CD14-positive monocyte (primary cell): ENCODE measurements around the gene DEPDC5. TPM values are rescaled to one million over a fixed set of nuclear protein-coding genes. Genes with fewer than 3 reads are reported as not detected.

Source experiments
- DNase-seq, 3 donors: peaks; one replicate each; pipeline ENCODE4 v3.0.0-alpha.2; 2011 to 2022
- H2AFZ ChIP-seq: 2 replicates; pipeline ENCODE4 v1.6.0; 2012; ENCODE audit warnings: mild to moderate bottlenecking, low read depth, low read length, inconsistent platforms; ENCODE audit not compliant: insufficient read depth, poor library complexity, severe bottlenecking
- H3K27ac ChIP-seq, 2 donors: 1 replicate in 1 of 2; 2 replicates in 1 of 2; pipeline ENCODE4 v1.5.1; 2012 to 2013; ENCODE audit warnings: low read length in 2 of 2, control low read depth in 1 of 2, inconsistent platforms in 1 of 2, low read depth in 1 of 2, mild to moderate bottlenecking in 1 of 2
- H3K27me3 ChIP-seq, 2 donors: one replicate each; pipeline versions ENCODE4 v1.6.0 to v1.6.1; 2011 to 2013; ENCODE audit warnings: low read length in 2 of 2; ENCODE audit not compliant: control insufficient read depth in 2 of 2, insufficient read depth in 2 of 2
- H3K36me3 ChIP-seq, 2 donors: replicated peaks in 1 of 2; 1 replicate in 1 of 2; 2 replicates in 1 of 2; pipeline versions ENCODE4 v1.5.1 to v1.6.1; 2012 to 2013; ENCODE audit warnings: low read length in 2 of 2, control low read depth in 1 of 2, inconsistent platforms in 1 of 2, mild to moderate bottlenecking in 1 of 2; ENCODE audit not compliant: insufficient read depth in 2 of 2, control insufficient read depth in 1 of 2
- H3K4me1 ChIP-seq, 2 donors: 1 replicate in 1 of 2; 2 replicates in 1 of 2; pipeline versions ENCODE4 v1.5.1 to v1.6.1; 2012 to 2013; ENCODE audit warnings: low read length in 2 of 2, control low read depth in 1 of 2, inconsistent platforms in 1 of 2, mild to moderate bottlenecking in 1 of 2, moderate library complexity in 1 of 2; ENCODE audit not compliant: insufficient read depth in 2 of 2, control insufficient read depth in 1 of 2
- H3K4me2 ChIP-seq: replicated peaks from 2 replicates; pipeline ENCODE3; 2012; ENCODE audit warnings: low read length, moderate library complexity, mild to moderate bottlenecking; ENCODE audit not compliant: poor library complexity, severe bottlenecking; ENCODE audit errors: extremely low read depth
- H3K4me3 ChIP-seq, 3 experiments: fragments of 200-600 bp in 1 of 3; sonication (generic) in 1 of 3; replicated peaks in 1 of 3; 1 replicate in 2 of 3; 2 replicates in 1 of 3; pipeline ENCODE4 v1.5.1; 2011 to 2013; ENCODE audit warnings: low read length in 3 of 3, mild to moderate bottlenecking in 3 of 3, control low read depth in 2 of 3, low read depth in 2 of 3, inconsistent platforms in 1 of 3, moderate library complexity in 1 of 3
- H3K79me2 ChIP-seq: 2 replicates; pipeline ENCODE4 v1.6.0; 2012; ENCODE audit warnings: mild to moderate bottlenecking, control low read depth, inconsistent platforms, low read length, moderate library complexity; ENCODE audit not compliant: insufficient read depth
- H3K9ac ChIP-seq: 2 replicates; pipeline ENCODE4 v1.6.0; 2017; ENCODE audit warnings: low read length, mild to moderate bottlenecking; ENCODE audit not compliant: insufficient read depth, poor library complexity, severe bottlenecking
- H3K9me3 ChIP-seq, 2 donors: replicated peaks in 1 of 2; 1 replicate in 1 of 2; 2 replicates in 1 of 2; pipeline versions ENCODE4 v1.5.1 to v1.6.1; 2012 to 2013; ENCODE audit warnings: low read length in 2 of 2, control low read depth in 1 of 2; ENCODE audit not compliant: control insufficient read depth in 1 of 2, insufficient read depth in 1 of 2
- H4K20me1 ChIP-seq: 2 replicates; pipeline ENCODE4 v1.6.0; 2012; ENCODE audit warnings: mild to moderate bottlenecking, low read length, control low read depth, moderate library complexity; ENCODE audit not compliant: insufficient read depth
- H3K27ac Mint-ChIP-seq, 7 donors: one replicate each; pipeline ENCODE4 v1.8.0; 2020; ENCODE audit warnings: mild to moderate bottlenecking in 7 of 7, mixed read lengths in 7 of 7, moderate library complexity in 6 of 7, inconsistent platforms in 2 of 7
- H3K27me3 Mint-ChIP-seq, 3 donors: one replicate each; pipeline ENCODE4 v1.8.0; 2021 to 2022; ENCODE audit warnings: low read depth in 3 of 3, mild to moderate bottlenecking in 3 of 3, mixed read lengths in 3 of 3, moderate library complexity in 3 of 3, inconsistent platforms in 1 of 3
- H3K36me3 Mint-ChIP-seq, 2 donors: one replicate each; pipeline ENCODE4 v1.8.0; 2020; ENCODE audit warnings: mixed read lengths in 2 of 2, inconsistent platforms in 1 of 2, mild to moderate bottlenecking in 1 of 2
- H3K4me1 Mint-ChIP-seq: one replicate; pipeline ENCODE4 v1.8.0; 2020; ENCODE audit warnings: mild to moderate bottlenecking, mixed read lengths
- H3K4me3 Mint-ChIP-seq, 2 donors: one replicate each; pipeline ENCODE4 v1.8.0; 2020; ENCODE audit warnings: mild to moderate bottlenecking in 2 of 2, mixed read lengths in 2 of 2, moderate library complexity in 1 of 2
- H3K9me3 Mint-ChIP-seq, 7 donors: one replicate each; pipeline ENCODE4 v1.8.0; 2020 to 2022; ENCODE audit warnings: mixed read lengths in 7 of 7, mild to moderate bottlenecking in 6 of 7, moderate library complexity in 6 of 7, inconsistent platforms in 2 of 7
- CTCF ChIP-seq: fragments of 200-600 bp; IDR thresholded peaks from one replicate; pipeline ENCODE4 v1.8.0; 2022; ENCODE audit warnings: antibody characterized with exemption, mild to moderate bottlenecking
- WGBS: methylation state at CpG from one replicate; pipeline ENCODE4 v1.1.5; 2013; ENCODE audit warnings: missing lambda C conversion rate; ENCODE audit not compliant: insufficient coverage; 5-methylcytosine and 5-hydroxymethylcytosine counted together
- intact Hi-C, 2 donors: fragments of 100-400 bp; cut with micrococcal nuclease; formaldehyde crosslinking; loops; one replicate each; pipeline versions ENCODE4 v1.15.0 to v1.15.1; 2023
- polyA plus RNA-seq, 3 donors: library from polyadenylated mRNA; depleted of rRNA in 1 of 3; unstranded in 2 of 3; stranded (reverse) in 1 of 3; fragments of 300-500 nt in 2 of 3; fragments of >200 nt in 1 of 3; fragmentation: Illumina TruSeq in 2 of 3; gene quantifications; 1 replicate in 2 of 3; 2 replicates in 1 of 3; pipeline ENCODE4 v1.2.3, GENCODE V29; 2012 to 2021

Gene DEPDC5
- polyA plus RNA-seq, 3 donors, result 2.2 to 19.5 (median 4.1) TPM

GRCh38 chr22:31915586-31915985 is 161.8 kb downstream of the DEPDC5 start:
- Mint-ChIP-seq H3K4me1 (peaks cover 60% of the 10 kb centered on the region), H3K9me3 (peaks cover 0 to 2% (median 0%) of the 10 kb centered on the region in 7 donors), H3K27ac (peak overlapping the region in 1 of 7 donors; percentile 3), H3K27me3 (peaks cover 0 to 1% (median 0%) of the 10 kb centered on the region in 3 donors), H3K4me3 (no peak overlapping the region), H3K36me3 (peaks cover 9 to 19% of the 10 kb centered on the region in 2 donors)
- Histone ChIP-seq H3K4me3 (no peak overlapping the region), H3K27ac (no peak overlapping the region), H3K4me1 (peaks cover 52 to 55% of the 10 kb centered on the region in 2 donors), H4K20me1 (no peaks in the 10 kb centered on the region), H2AFZ (no peak overlapping the region), H3K9ac (no peak overlapping the region), H3K4me2 (no peak overlapping the region), H3K27me3 (no peaks in the 10 kb centered on the region), H3K36me3 (peaks cover 0 to 6% of the 10 kb centered on the region in 2 donors), H3K79me2 (no peaks in the 10 kb centered on the region), H3K9me3 (no peaks in the 10 kb centered on the region)
- WGBS, result 100% methylated on average over 1 of the region's 10 CpGs
- TF ChIP-seq CTCF, result no peak
- DNase-seq, result no peak
- intact Hi-C loops, result loop anchor here (5.0 kb wide), 1 partner anchor 37 kb away; no protein-coding TSS in a partner anchor

- peak overlapping the region; percentile 75 for H3K4me2 ChIP-seq
- H3K79me2 ChIP-seq, result no peaks in the 10 kb centered on the region
- H3K9ac ChIP-seq, result peak overlapping the region; percentile 35
- intact Hi-C loops, result loop anchor here (5.0 kb wide), 1 partner anchor 35 kb away; no protein-coding TSS in a partner anchor
- peaks cover 0 to 1% (median 0%) of the 10 kb centered on the region in 3 donors for H3K27me3 Mint-ChIP-seq
- DNase-seq, result peak; percentile 74 to 90 (median 84)
- no peaks in the 10 kb centered on the region for H3K36me3 ChIP-seq
- TF ChIP-seq CTCF, result no peak
- H3K9me3 Mint-ChIP-seq, result peaks cover 0 to 2% (median 0%) of the 10 kb centered on the region in 7 donors
- WGBS, result 1% methylated on average over 8 of the region's 17 CpGs
- H3K4me3 Mint-ChIP-seq, result peak overlapping the region; percentile 65 to 84
- peaks cover 73% of the 10 kb centered on the region for H3K4me1 Mint-ChIP-seq
- H3K4me1 ChIP-seq, result peaks cover 70 to 73% of the 10 kb centered on the region in 2 donors
- H3K4me3 ChIP-seq, result peak overlapping the region in 2 of 3 experiments; percentile 20 to 68
- H3K27ac Mint-ChIP-seq, result peak overlapping the region; percentile 73 to 91 (median 86)
- H3K27ac ChIP-seq, result peak overlapping the region; percentile 52 to 79
- H2AFZ ChIP-seq, result peak overlapping the region; percentile 38
- H3K36me3 Mint-ChIP-seq, result peaks cover 3 to 8% of the 10 kb centered on the region in 2 donors
- no peaks in the 10 kb centered on the region for H3K27me3 ChIP-seq
- H3K9me3 ChIP-seq, result no peaks in the 10 kb centered on the region
- H4K20me1 ChIP-seq, result no peaks in the 10 kb centered on the region
Measured at GRCh38 chr22:31917227-31917921, 163.6 kb downstream of the DEPDC5 start.
